GM12892 (cell line): ENCODE data around the gene GATA2.

ENCODE experiments used
- POLR2A ChIP-seq: IDR thresholded peaks from 2 replicates; pipeline ENCODE4 v1.6.1; 2011; ENCODE audit warnings: low read depth, low read length, control low read depth
- POLR2AphosphoS5 ChIP-seq: IDR thresholded peaks from 2 replicates; pipeline ENCODE4 v1.6.1; 2011; ENCODE audit warnings: low read depth, low read length, control low read depth

GRCh38 chr3:128475355-128475754, 17.6 kb downstream of the GATA2 start:
- TF ChIP-seq POLR2A (no peak), POLR2AphosphoS5 (no peak)
